Bone marrow (tissue), 2 donors: ENCODE results near the gene OR2L13.
"Not testable (repeated sequence)": the region's sequence is repeated elsewhere in the genome, so short reads cannot be mapped to it uniquely, and the experiment has no call there.

ENCODE experiments used
- DNase-seq, 2 donors: peaks; one replicate each; lab custom pipeline; 2025; lab: John Stamatoyannopoulos, UW

Gene OR2L13, protein sequence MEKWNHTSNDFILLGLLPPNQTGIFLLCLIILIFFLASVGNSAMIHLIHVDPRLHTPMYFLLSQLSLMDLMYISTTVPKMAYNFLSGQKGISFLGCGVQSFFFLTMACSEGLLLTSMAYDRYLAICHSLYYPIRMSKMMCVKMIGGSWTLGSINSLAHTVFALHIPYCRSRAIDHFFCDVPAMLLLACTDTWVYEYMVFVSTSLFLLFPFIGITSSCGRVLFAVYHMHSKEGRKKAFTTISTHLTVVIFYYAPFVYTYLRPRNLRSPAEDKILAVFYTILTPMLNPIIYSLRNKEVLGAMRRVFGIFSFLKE

DNA sequence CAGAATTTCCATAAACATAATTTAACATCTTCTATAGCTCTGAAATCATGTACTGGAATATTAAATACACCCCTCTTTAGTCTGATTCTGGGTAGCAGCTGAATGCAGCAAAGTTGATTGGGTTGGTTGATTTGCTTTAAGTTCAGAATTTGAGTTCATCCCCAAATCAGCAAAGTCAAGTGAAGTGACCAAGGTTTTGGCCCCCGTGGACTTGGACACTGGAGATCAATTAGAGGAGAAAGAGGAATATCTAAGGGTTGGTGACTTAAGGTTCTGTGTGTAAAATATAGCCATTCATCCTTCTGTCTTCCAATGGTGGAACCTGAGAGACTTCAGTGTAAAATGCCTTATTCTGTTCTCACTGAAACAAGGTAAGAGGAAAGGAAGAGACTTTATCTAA lies at the start of gene OR2L13:
OR2L13 (plus strand) TSS at position 301 of the 400 bp plus-strand sequence. CDS start 4,192 bp downstream, outside the sequence.
- DNase-seq, result no peak

GRCh38 chr1:248045209-248045608 lies 49.8 kb upstream of the OR2L13 start:
- DNase-seq, result no peak

DNA sequence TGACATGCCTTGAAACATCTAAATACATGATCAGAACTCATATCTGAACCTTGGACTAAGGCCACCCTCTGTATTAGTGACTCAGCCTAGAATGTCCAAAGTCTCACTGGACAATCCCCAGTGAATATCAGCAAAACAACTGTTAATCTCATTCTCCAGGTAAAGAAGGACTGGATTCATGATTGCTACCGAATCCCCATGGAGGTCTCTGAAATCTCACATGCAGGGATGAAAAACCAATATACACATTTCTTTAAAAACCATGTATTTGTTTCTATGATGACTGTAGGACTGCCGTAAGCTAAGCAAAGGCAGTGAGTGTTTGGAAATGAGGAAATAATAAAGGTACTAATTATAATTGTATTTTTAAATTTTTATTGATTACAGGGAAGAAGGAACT lies 48.4 kb upstream of the OR2L13 start, which contains the start of gene OR2L3:
OR2L3 (plus strand) TSS at position 301 of the 400 bp plus-strand sequence. CDS start 13,846 bp downstream, outside the sequence.
- no peak for DNase-seq

DNA sequence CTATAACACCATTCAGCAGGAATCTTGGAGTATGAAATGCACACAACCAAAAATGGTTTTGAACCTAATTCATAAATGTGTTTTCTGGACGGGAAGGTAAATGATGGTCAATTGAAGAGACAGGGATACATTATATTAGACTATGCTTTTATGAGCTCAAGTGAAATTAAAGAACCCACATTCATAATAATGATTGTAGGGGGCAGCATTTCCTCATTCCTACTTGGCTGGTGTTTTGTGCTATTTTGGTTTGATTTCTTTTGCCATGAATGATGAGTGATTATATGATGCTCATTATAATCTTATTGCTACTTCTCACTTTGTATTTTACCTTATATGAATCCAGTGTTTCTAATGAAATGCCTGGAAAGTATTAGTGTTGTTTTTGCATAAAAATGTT lies 48.0 kb upstream of the OR2L13 start:
- DNase-seq, result no peak

DNA sequence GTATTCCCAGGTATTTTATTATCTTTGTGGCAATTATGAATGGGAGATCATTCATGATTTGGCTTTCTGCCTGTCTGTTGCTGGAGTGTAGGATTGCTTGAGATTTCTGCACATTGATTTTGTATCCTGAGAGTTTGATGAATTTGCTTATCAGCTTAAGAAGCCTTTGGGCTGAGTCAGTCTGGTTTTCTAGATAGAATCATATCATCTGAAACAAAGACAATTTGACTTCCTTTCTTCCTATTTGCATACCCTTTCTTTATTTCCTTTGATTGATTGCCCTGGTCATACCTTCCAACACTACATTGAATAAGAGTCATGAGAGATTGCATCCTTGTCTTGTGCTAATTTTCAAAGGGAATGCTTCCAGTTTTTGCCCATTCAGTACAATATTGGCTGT lies 40.3 kb upstream of the OR2L13 start:
- DNase-seq, result no peak

- no peak for DNase-seq
These were observed 39.7 kb upstream of the OR2L13 start for GRCh38 chr1:248055261-248055660.

DNA sequence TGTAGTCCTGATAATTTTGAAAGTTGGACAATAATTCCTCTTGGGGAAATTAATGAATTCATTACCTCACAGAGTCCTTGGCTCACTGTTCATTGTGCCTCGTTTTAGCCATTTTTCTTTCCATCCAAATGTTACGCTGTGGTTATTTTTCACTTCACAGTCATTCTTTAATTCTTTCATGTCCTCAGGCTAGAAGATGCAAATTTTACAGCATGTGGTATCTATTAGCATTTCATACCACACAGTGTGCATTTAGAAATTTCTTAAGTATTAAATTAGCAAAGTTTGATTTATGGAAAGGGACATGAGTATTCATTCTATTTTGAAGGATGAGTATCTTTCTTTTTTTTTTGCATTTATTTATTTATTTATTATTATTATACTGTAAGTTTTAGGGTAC lies 29.9 kb upstream of the OR2L13 start:
- DNase-seq, result no peak

GRCh38 chr1:248065604-248066003 lies 29.4 kb upstream of the OR2L13 start:
- DNase-seq, result no peak

GRCh38 chr1:248083864-248084263 lies 11.1 kb upstream of the OR2L13 start:
- not testable (repeated sequence) for DNase-seq

- no peak for DNase-seq
These were observed 3.5 kb downstream of the OR2L13 start for GRCh38 chr1:248098529-248098928.

DNA sequence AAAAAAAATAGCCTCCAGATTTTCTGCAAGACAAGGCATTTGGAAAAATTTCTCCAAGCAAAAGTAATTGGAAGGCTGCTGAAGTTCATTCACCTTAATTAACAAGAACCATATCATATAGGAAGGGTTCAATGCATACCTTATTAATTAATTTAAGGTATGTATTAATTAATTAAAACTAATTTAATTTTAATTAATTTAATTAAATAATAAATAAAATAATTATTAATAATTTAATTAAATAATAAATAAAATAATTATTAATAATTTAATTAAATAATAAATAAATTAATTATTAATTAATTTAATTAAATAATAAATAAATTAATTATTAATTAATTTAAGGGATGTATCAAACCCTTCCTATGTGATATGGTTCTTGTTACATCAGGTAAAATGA lies 7.9 kb downstream of the OR2L13 start:
- DNase-seq, result no peak

- no peak for DNase-seq
These were observed 16.2 kb downstream of the OR2L13 start for GRCh38 chr1:248111157-248111556.

DNA sequence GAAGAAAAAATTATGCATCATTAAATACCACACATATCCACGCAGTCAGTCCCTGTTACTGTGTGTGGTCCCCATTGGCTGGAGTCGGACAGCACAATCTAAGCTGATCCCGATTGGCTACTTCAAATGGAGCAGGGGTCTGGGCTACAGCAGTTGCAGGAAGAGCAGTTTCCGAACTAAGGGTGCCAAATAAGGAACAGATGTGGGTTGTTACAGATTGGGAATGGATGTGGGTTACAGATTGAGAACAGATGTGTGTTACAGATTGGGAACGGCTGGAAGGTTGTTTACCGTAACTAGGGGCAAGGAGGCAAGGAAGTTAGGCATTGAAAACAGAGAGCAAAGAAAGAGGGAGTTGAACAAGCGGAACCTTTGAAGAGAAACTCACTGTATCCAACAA lies 19.9 kb downstream of the OR2L13 start:
- DNase-seq, result no peak

GRCh38 chr1:248127653-248128052 lies 32.7 kb downstream of the OR2L13 start:
- no peak for DNase-seq

DNA sequence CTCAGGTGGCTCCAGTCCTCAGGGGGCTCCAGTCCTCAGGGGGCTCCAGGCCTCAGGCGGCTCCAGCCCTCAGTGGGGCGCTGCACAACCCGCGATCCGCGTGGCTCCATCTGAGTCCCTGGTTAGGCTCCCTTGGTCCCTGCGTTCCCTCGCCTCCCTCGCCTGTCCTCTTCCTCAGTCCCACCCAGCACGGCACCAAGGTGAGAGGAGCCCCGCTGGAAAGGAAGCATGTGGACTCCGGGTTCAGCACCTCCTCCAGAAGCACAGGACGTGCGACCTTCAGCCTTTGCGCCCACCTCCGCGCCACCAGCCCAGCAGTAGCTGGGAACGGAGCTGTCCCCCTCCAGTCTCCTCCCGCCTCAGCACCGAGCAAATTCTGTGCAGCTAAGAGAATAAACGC lies 41.8 kb downstream of the OR2L13 start:
- no peak for DNase-seq

DNA sequence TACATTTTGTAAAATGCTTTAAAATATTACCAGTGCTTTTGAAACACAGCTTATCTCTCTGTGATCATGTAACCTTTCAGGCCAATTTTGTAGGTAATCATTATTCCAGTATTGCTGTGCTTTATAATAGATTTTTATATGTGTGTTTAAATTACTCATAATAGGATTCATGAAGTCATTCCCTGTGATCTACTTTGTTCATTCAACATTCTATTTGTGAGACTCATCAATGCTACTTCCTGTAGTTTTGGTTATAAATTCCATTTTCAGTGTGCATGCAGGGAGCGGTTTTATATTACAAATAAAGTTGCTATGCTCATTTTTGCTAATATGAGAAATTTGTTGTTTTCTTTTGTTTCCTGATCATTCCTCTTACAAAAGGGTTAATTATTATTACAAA lies 45.9 kb downstream of the OR2L13 start:
- DNase-seq, result no peak

DNA sequence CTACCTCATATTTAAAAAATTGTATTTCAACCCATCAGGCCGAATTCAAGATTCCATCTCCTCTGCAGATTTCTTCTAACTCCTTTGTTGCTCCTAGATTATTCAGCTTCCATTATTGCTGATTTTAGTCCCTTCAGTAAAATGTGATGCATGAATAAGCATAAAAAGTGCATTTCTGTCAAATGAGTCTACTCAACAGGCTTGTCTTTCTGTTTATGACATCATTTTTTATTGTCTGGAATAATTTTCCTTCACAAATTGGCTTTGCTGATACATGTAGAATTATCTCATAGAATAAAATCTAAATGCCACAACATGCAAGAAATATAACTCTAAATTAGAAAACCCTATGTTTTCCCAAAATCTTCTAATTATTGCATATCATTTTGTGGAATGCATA lies 48.3 kb downstream of the OR2L13 start:
- no peak for DNase-seq

DNA sequence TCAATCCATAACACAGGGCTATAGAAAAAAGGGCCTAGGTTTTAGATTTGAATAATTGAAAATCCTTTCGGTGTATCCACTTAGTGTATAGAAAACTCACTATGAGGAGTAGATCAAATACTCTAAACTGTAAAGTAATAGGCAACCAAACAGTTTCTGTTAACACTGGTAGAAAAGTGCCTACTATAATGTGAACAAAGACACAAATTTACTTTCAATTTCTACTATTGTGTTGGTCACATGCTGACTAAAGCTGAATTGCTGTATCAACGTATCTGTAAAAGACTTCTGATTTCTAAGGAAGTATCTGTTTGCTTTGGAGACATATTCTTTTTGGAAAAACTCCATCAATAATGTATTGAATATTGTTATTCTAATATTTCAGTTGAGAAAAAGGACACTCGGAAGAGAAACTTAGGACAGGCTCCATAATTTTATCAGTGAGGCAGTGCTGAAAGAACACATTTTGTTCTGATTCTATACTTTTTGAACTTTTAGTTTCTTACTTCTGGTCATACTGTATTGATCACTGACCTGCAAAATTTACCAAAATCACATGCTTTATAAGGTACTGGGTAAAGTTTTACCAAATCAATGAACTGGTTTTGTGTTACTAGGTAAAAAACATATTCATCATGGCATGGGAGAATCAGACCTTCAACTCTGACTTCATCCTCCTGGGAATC lies 49.7 kb downstream of the OR2L13 start, which contains the start of gene OR2M5:
OR2M5 (plus strand) TSS at position 636 of the 686 bp plus-strand sequence; CDS start at position 636, 0 bp downstream.
- DNase-seq, result no peak
